HTERT RPE-1 (cell line): ENCODE measurements around the gene PPP2R5C.

Experiments used
- in situ Hi-C: fragments of 300-500 bp; cut with MboI; formaldehyde crosslinking; loops from 4 replicates; pipeline ENCODE4 v1.14.3; 2020; ENCODE audit warnings: low sequenced_read_pairs

PPP2R5C gene

GRCh38 chr14:101909371-101910096, 148.0 kb downstream of the PPP2R5C start:
- in situ Hi-C loops, result no loop called here

GRCh38 chr14:101912841-101913240, 151.3 kb downstream of the PPP2R5C start:
- in situ Hi-C loops, result no loop called here

GRCh38 chr14:101914083-101914482, 152.6 kb downstream of the PPP2R5C start:
- in situ Hi-C loops, result no loop called here

- in situ Hi-C loops, result no loop called here
Measured at GRCh38 chr14:101915871-101916815, 154.6 kb downstream of the PPP2R5C start.

- in situ Hi-C loops, result no loop called here
Measured at GRCh38 chr14:101916816-101917412, 155.4 kb downstream of the PPP2R5C start.

- in situ Hi-C loops, result no loop called here
Measured at GRCh38 chr14:101917413-101918017, 156.0 kb downstream of the PPP2R5C start.

GRCh38 chr14:101918065-101918989, 156.8 kb downstream of the PPP2R5C start:
- in situ Hi-C loops, result no loop called here

- in situ Hi-C loops, result no loop called here
Measured at GRCh38 chr14:101920271-101920670, 158.8 kb downstream of the PPP2R5C start.

GRCh38 chr14:101922866-101923265, 161.4 kb downstream of the PPP2R5C start:
- in situ Hi-C loops, result no loop called here

GRCh38 chr14:101925152-101925551, 163.6 kb downstream of the PPP2R5C start:
- in situ Hi-C loops, result no loop called here

- in situ Hi-C loops, result no loop called here
Measured at GRCh38 chr14:101926085-101926484, 164.6 kb downstream of the PPP2R5C start.

- in situ Hi-C loops, result no loop called here
Measured at GRCh38 chr14:101926620-101927019, 165.1 kb downstream of the PPP2R5C start.

- in situ Hi-C loops, result no loop called here
Measured at GRCh38 chr14:101927859-101928258, 166.3 kb downstream of the PPP2R5C start.

GRCh38 chr14:101928415-101928841, 166.9 kb downstream of the PPP2R5C start:
- in situ Hi-C loops, result no loop called here

GRCh38 chr14:101929096-101929495, 167.6 kb downstream of the PPP2R5C start:
- in situ Hi-C loops, result no loop called here

GRCh38 chr14:101929946-101930345, 168.4 kb downstream of the PPP2R5C start:
- in situ Hi-C loops, result no loop called here

- in situ Hi-C loops, result no loop called here
Measured at GRCh38 chr14:101932673-101933072, 171.2 kb downstream of the PPP2R5C start.

- in situ Hi-C loops, result no loop called here
Measured at GRCh38 chr14:101933209-101933608, 171.7 kb downstream of the PPP2R5C start.

GRCh38 chr14:101934601-101935150, 173.2 kb downstream of the PPP2R5C start:
- in situ Hi-C loops, result no loop called here
